Osteoblast (primary cell): ENCODE measurements around the gene MTMR4. TPM values are rescaled to one million over a fixed set of nuclear protein-coding genes. Genes with fewer than 3 reads are reported as not detected.

Experiments used
- DNase-seq: peaks from one replicate; pipeline ENCODE4 v3.0.0; 2011; ENCODE audit warnings: low spot score, mixed read lengths; ENCODE audit not compliant: insufficient read length; ENCODE audit errors: missing footprints
- H2AFZ ChIP-seq: 2 replicates; pipeline ENCODE4 v1.6.0; 2011; ENCODE audit warnings: mild to moderate bottlenecking, low read length
- H3K27ac ChIP-seq: 2 replicates; pipeline ENCODE4 v1.5.1; 2011; ENCODE audit warnings: mild to moderate bottlenecking, low read depth, low read length, moderate library complexity
- H3K27me3 ChIP-seq: 2 replicates; pipeline ENCODE4 v1.6.0; 2012; ENCODE audit warnings: mild to moderate bottlenecking, control low read depth, inconsistent platforms, low read length, moderate library complexity; ENCODE audit not compliant: insufficient read depth
- H3K36me3 ChIP-seq: 2 replicates; pipeline ENCODE4 v1.5.1; 2011; ENCODE audit warnings: mild to moderate bottlenecking, low read length, control low read depth, moderate library complexity; ENCODE audit not compliant: insufficient read depth
- H3K4me1 ChIP-seq: 2 replicates; pipeline ENCODE4 v1.5.1; 2011; ENCODE audit warnings: mild to moderate bottlenecking, low read length, control low read depth, moderate library complexity; ENCODE audit not compliant: insufficient read depth
- H3K4me2 ChIP-seq: 2 replicates; pipeline ENCODE4 v1.6.0; 2011; ENCODE audit warnings: mild to moderate bottlenecking, low read length; ENCODE audit not compliant: insufficient read depth
- H3K4me3 ChIP-seq: fragments of 200-600 bp; sonication (generic); 3 replicates; pipeline ENCODE4 v1.5.1; 2012; ENCODE audit warnings: mild to moderate bottlenecking, low read length, inconsistent platforms; ENCODE audit not compliant: insufficient read depth
- H3K79me2 ChIP-seq: 2 replicates; pipeline ENCODE4 v1.6.0; 2012; ENCODE audit warnings: mild to moderate bottlenecking, low read length, control low read depth, inconsistent platforms; ENCODE audit not compliant: insufficient read depth
- H3K9me3 ChIP-seq: 2 replicates; pipeline ENCODE4 v1.5.1; 2011; ENCODE audit warnings: low read depth, low read length, control low read depth
- H4K20me1 ChIP-seq: 2 replicates; pipeline ENCODE4 v1.6.0; 2012; ENCODE audit warnings: mild to moderate bottlenecking, low read length, control low read depth; ENCODE audit not compliant: insufficient read depth
- total RNA-seq: library from RNA; depleted of rRNA; stranded (reverse); fragments of >200 nt; gene quantifications from 2 replicates; pipeline ENCODE4 v1.2.3, GENCODE V29; 2012
- TF ChIP-seq, protein P1 (sequence below): IDR thresholded peaks from 2 replicates; pipeline ENCODE4 v1.5.1; 2011; ENCODE audit warnings: mild to moderate bottlenecking, low read depth, low read length, moderate library complexity; ENCODE audit errors: extremely low read depth

MTMR4 gene
- total RNA-seq, 1 donor = 51.4 TPM

DNA sequence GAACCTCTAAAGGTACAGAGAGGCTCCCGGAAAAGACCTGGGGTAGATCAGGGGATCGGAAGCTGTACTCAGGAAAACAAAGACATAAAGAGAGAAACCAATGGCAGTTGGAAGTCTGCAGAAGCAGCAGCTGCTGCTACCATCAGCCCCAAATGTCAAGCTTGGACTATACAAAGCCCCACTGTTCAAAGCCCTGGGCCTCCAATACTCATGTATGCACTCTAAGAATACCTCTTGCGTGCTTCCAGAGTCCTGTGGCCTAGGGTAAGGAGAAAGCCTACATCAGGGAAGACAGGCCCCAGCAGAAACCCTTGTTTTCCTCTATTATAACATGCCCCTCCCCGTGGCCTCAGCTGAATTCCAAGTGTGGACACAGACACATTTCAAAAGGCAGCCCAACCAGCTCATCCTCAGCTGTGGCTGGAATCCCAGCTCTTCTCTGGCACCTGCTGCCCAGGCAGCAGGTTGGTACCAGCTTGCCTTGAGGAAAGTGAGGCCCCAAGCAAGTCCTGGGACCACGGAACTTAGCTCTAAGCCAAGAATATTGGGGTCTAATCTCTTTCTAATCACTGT lies 19.3 kb upstream of the MTMR4 start:
- H3K4me2 ChIP-seq = no peak overlapping the region
- H3K27ac ChIP-seq = no peak overlapping the region
- TF ChIP-seq, protein P1, sequence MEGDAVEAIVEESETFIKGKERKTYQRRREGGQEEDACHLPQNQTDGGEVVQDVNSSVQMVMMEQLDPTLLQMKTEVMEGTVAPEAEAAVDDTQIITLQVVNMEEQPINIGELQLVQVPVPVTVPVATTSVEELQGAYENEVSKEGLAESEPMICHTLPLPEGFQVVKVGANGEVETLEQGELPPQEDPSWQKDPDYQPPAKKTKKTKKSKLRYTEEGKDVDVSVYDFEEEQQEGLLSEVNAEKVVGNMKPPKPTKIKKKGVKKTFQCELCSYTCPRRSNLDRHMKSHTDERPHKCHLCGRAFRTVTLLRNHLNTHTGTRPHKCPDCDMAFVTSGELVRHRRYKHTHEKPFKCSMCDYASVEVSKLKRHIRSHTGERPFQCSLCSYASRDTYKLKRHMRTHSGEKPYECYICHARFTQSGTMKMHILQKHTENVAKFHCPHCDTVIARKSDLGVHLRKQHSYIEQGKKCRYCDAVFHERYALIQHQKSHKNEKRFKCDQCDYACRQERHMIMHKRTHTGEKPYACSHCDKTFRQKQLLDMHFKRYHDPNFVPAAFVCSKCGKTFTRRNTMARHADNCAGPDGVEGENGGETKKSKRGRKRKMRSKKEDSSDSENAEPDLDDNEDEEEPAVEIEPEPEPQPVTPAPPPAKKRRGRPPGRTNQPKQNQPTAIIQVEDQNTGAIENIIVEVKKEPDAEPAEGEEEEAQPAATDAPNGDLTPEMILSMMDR = no peak
- no peaks in the 10 kb centered on the region for H3K36me3 ChIP-seq
- H4K20me1 ChIP-seq = no peaks in the 10 kb centered on the region
- peaks cover 12% of the 10 kb centered on the region for H3K27me3 ChIP-seq
- no peak overlapping the region for H3K4me3 ChIP-seq
- no peaks in the 10 kb centered on the region for H3K9me3 ChIP-seq
- peaks cover 14% of the 10 kb centered on the region for H3K4me1 ChIP-seq
- no peaks in the 10 kb centered on the region for H3K79me2 ChIP-seq
- peak; percentile 46 for DNase-seq
- no peak overlapping the region for H2AFZ ChIP-seq

DNA sequence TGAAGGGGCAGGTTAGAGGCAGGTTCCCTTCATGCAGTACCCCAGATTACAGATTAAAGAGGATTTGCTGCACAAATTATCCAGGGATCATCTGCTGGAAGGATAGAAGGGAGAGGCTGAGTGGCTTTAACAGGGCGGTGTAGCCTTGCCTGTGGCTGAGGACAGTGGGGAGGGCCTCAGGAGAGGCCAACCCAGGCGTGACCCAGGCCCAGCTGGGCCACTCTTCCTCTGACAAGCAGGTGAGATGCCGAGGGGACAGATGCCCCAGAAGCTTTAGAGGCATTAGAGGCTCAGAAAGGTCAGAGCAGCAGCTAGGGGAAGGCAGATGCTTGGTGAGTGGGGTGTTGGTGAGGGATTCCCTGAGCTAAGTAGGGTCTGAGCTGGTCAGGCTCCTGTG lies 18.1 kb upstream of the MTMR4 start:
- Histone ChIP-seq H3K4me2 (no peak overlapping the region), H3K27me3 (peaks cover 12% of the 10 kb centered on the region), H2AFZ (no peak overlapping the region), H3K9me3 (no peaks in the 10 kb centered on the region), H3K27ac (no peak overlapping the region), H3K79me2 (no peaks in the 10 kb centered on the region), H3K4me3 (no peak overlapping the region), H4K20me1 (no peaks in the 10 kb centered on the region), H3K4me1 (peaks cover 24% of the 10 kb centered on the region), H3K36me3 (no peaks in the 10 kb centered on the region)
- peak; percentile 39 for DNase-seq
- TF ChIP-seq, protein P1 = no peak

DNA sequence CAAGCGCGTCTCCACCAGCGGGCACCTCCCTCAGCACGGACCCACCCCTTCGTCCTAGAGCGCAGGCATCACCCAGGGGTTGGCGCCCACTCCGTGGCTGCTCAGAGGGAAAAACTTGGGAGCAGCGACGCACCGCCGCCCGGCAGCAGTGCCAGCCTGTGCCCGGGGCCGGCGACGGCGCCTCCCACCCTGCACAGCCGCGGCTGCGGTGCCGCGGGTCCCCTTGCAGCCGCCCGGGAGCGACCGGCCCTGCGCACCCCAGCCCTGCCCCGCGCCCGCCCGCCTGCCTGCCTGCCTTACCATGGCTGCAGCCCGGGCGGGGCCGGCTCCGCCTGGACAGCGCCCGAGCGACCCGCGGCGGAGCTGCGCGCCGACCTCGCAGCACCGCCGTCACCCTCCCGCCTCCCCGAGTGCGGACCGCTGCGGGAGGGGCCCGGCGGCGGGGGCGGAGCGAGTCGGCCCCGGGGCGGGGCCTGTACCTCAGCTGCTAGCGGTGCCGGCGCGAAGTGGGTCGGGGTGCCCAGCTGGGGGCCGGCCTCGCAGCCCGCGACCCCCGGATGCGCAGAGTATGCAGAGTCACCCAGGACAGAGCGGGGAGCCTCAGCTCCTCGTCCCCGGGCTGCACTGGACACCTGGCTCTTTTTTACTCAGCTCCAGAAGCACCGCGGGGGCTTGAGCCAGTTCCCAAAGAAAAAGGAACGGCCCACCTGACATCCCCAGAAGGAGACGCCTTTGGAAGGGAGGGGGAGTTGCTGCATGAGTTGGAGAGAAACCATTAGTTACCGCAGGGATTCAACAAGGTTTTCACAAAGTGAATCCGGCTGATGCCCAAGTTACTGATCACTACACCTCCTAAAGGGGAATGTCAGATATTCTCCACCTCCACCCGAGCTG lies 17.5 kb upstream of the MTMR4 start:
- H3K27ac ChIP-seq = no peak overlapping the region
- H3K79me2 ChIP-seq = no peaks in the 10 kb centered on the region
- H3K27me3 ChIP-seq = peaks cover 12% of the 10 kb centered on the region
- peaks cover 31% of the 10 kb centered on the region for H3K4me1 ChIP-seq
- H4K20me1 ChIP-seq = no peaks in the 10 kb centered on the region
- H3K4me3 ChIP-seq = peak overlapping the region; percentile 59
- no peak overlapping the region for H2AFZ ChIP-seq
- no peaks in the 10 kb centered on the region for H3K9me3 ChIP-seq
- TF ChIP-seq, protein P1 = no peak
- H3K36me3 ChIP-seq = no peaks in the 10 kb centered on the region
- DNase-seq = peak; percentile 94
- peak overlapping the region; percentile 75 for H3K4me2 ChIP-seq

DNA sequence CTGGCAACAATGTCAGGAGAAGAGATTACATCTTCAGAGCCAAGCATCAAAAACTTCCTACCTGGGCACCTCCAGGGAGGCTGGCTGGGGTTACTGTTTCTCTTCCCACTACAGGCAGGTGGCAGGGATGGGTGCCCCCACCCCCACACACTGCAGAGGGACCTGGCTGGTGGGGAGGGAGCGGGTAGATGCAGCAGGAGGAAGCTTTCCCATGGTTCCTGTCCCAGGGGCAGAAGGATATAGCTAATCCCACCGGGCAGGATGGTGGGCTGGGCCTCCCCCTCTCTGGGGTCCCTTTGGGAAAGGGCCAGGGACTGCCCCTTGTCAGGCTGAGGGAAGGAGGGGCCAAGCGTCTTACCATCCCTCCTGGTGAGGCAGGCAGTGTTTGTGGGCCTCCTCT lies 16.7 kb upstream of the MTMR4 start:
- Histone ChIP-seq H3K27ac (no peak overlapping the region), H4K20me1 (no peaks in the 10 kb centered on the region), H3K36me3 (no peaks in the 10 kb centered on the region), H2AFZ (no peak overlapping the region), H3K9me3 (no peaks in the 10 kb centered on the region), H3K27me3 (peaks cover 12% of the 10 kb centered on the region), H3K4me1 (peaks cover 35% of the 10 kb centered on the region), H3K79me2 (no peaks in the 10 kb centered on the region), H3K4me3 (no peak overlapping the region), H3K4me2 (peak overlapping the region; percentile 75)
- TF ChIP-seq, protein P1 = no peak
- DNase-seq = peak; percentile 73
